ENCODE measurements around the gene DAPP1. TPM values are rescaled to one million over a fixed set of nuclear protein-coding genes. Genes with fewer than 3 reads are reported as not detected.
"Not testable (repeated sequence)": the region's sequence is repeated elsewhere in the genome, so short reads cannot be mapped to it uniquely, and the experiment has no call there.

Gene DAPP1
- 2.5 to 2.9 TPM (median 2.7 TPM) in 3 replicates for total RNA-seq

- peaks cover 16% of the 10 kb centered on the region for H3K4me1 Mint-ChIP-seq
- peaks cover 3% of the 10 kb centered on the region for H3K27me3 Mint-ChIP-seq (ENCODE audit: low read depth)
- H3K27ac Mint-ChIP-seq, result no peak within 1 kb of the TSS
- no peaks in the 10 kb centered on the region for H3K36me3 Mint-ChIP-seq
- H3K4me3 Mint-ChIP-seq, result no peak within 1 kb of the TSS
- H3K9me3 Mint-ChIP-seq, result no peaks in the 10 kb centered on the region
- DNase-seq (ENCODE audit: low spot score in 2 of 2, unreplicated experiment in 2 of 2), result no peak
- TF ChIP-seq CTCF (IDR thresholded peaks at IDR 0.05; ENCODE audit: unreplicated experiment), result no peak
Measured at GRCh38 chr4:99816545-99817308, at the start of gene DAPP1. DAPP1 (plus strand) TSS chr4:99816827; CDS start chr4:99816914, 87 bp downstream.

- not testable (repeated sequence) for H3K4me3 Mint-ChIP-seq; DNase-seq (ENCODE audit: low spot score in 2 of 2, unreplicated experiment in 2 of 2); H3K27me3 Mint-ChIP-seq (ENCODE audit: low read depth); H3K4me1 Mint-ChIP-seq; H3K36me3 Mint-ChIP-seq; H3K27ac Mint-ChIP-seq
- H3K9me3 Mint-ChIP-seq, result peaks cover 35% of the 10 kb centered on the region
Measured at GRCh38 chr4:99770842-99771241, 45.8 kb upstream of the DAPP1 start.

GRCh38 chr4:99783940-99784339, 32.7 kb upstream of the DAPP1 start:
- Mint-ChIP-seq H3K27me3 (ENCODE audit: low read depth) (peaks cover 7% of the 10 kb centered on the region), H3K36me3 (no peaks in the 10 kb centered on the region), H3K27ac (no peak overlapping the region), H3K4me1 (no peaks in the 10 kb centered on the region), H3K9me3 (peaks cover 5% of the 10 kb centered on the region), H3K4me3 (no peak overlapping the region)
- no peak for DNase-seq (ENCODE audit: low spot score in 2 of 2, unreplicated experiment in 2 of 2)
- no peak for TF ChIP-seq CTCF (IDR thresholded peaks at IDR 0.05; ENCODE audit: unreplicated experiment)

GRCh38 chr4:99784842-99785241, 31.8 kb upstream of the DAPP1 start:
- no peak for TF ChIP-seq CTCF (IDR thresholded peaks at IDR 0.05; ENCODE audit: unreplicated experiment)
- H3K4me1 Mint-ChIP-seq, result no peaks in the 10 kb centered on the region
- H3K4me3 Mint-ChIP-seq, result no peak overlapping the region
- no peak for DNase-seq (ENCODE audit: low spot score in 2 of 2, unreplicated experiment in 2 of 2)
- H3K9me3 Mint-ChIP-seq, result no peaks in the 10 kb centered on the region
- H3K27ac Mint-ChIP-seq, result no peak overlapping the region
- H3K36me3 Mint-ChIP-seq, result no peaks in the 10 kb centered on the region
- H3K27me3 Mint-ChIP-seq (ENCODE audit: low read depth), result peaks cover 12% of the 10 kb centered on the region

GRCh38 chr4:99790796-99791617, 25.6 kb upstream of the DAPP1 start:
- DNase-seq (ENCODE audit: low spot score in 2 of 2, unreplicated experiment in 2 of 2), result no peak
- peaks cover 21% of the 10 kb centered on the region for H3K9me3 Mint-ChIP-seq
- TF ChIP-seq CTCF (IDR thresholded peaks at IDR 0.05; ENCODE audit: unreplicated experiment), result no peak
- H3K27ac Mint-ChIP-seq, result no peak overlapping the region
- H3K36me3 Mint-ChIP-seq, result no peaks in the 10 kb centered on the region
- peaks cover 14% of the 10 kb centered on the region for H3K27me3 Mint-ChIP-seq (ENCODE audit: low read depth)
- peaks cover 4% of the 10 kb centered on the region for H3K4me1 Mint-ChIP-seq
- no peak overlapping the region for H3K4me3 Mint-ChIP-seq

Measured in mesothelial cell of epicardium (in vitro differentiated cells).